ENCODE results near the gene FBXO11.

DNA sequence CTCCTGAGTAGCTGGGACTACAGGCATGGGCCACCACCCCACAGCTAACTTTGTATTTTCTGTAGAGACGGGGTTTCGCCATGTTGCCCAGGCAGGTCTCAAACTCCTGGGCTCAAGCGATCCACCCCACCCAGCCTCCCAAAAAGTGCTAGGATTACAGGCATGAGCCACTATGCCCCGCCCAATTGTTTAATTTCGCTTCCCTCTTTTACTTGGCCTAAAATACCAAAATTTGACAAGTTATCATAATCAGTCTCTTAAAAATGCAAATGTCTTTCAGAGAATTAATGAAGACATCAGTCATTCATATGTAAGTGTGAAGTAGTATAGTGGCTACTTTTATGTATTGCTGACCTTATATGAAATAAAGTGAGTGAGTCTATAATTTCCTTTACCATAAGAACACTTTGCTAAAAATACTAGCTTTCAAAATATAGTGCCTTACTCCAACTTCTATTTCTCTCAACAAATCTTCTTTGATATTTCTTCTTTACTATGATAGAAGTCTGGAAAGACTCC, 9.8 kb downstream of the FBXO11 start:
- no peak for TF ChIP-seq TAF1 (IDR thresholded peaks at IDR 0.05; ENCODE audit: borderline replicate concordance, insufficient read depth, low read length)
- no peak for TF ChIP-seq SIN3A (IDR thresholded peaks at IDR 0.05; ENCODE audit: borderline replicate concordance, insufficient read depth, low read length)
- TF ChIP-seq POLR2AphosphoS5 (IDR thresholded peaks at IDR 0.05; ENCODE audit: low read depth, low read length): no peak
